22Rv1 (cell line): ENCODE data around the gene TOP2B.

Experiments
- CTCF ChIP-seq: fragments of 450-650 bp; IDR thresholded peaks from 2 replicates; pipeline ENCODE4 v1.5.1; 2017; ENCODE audit warnings: mild to moderate bottlenecking
- ZFX ChIP-seq: fragments of 450-650 bp; IDR thresholded peaks from 2 replicates; pipeline ENCODE4 v1.6.1; 2017; ENCODE audit warnings: antibody characterized with exemption, borderline replicate concordance

- TF ChIP-seq CTCF: no peak
- no peak for TF ChIP-seq ZFX
Measured at GRCh38 chr3:25574172-25574765, 90.4 kb downstream of the TOP2B start.
